HepG2 (cell line): ENCODE measurements around the gene DTNB. TPM values are rescaled to one million over a fixed set of nuclear protein-coding genes. Genes with fewer than 3 reads are reported as not detected.

Source experiments
- JARID2 ChIP-seq: sonication (generic); formaldehyde crosslinking; IDR thresholded peaks from 2 replicates; pipeline ENCODE4 v1.8.1; 2023; ENCODE audit warnings: missing genetic modification reagents, inconsistent platforms; ENCODE audit not compliant: insufficient replicate concordance
- RFX5 ChIP-seq: IDR thresholded peaks from 2 replicates; pipeline ENCODE4 v1.6.1; 2011; ENCODE audit warnings: low read depth, low read length, improper control_type of control experiment
- ZNF317 ChIP-seq: sonication (generic); formaldehyde crosslinking; IDR thresholded peaks from 2 replicates; pipeline ENCODE4 v1.5.0; 2020; ENCODE audit warnings: mild to moderate bottlenecking, missing genetic modification reagents
- polyA plus RNA-seq, 8 experiments: library from polyadenylated mRNA; depleted of rRNA in 3 of 8; stranded (reverse) in 7 of 8; unstranded in 1 of 8; fragments of >200 nt; fragmentation: Illumina TruSeq in 4 of 8; extraction: Trizol in 4 of 8; gene quantifications; 2 replicates each; pipeline versions ENCODE4 v1.2.1 to v1.2.3, GENCODE V29; 2011 to 2016; ENCODE audit warnings: low read depth in 4 of 8, missing spikeins in 1 of 8, mixed read lengths in 1 of 8; ENCODE audit not compliant: insufficient read depth in 1 of 8
- total RNA-seq, 5 experiments: library from RNA; depleted of rRNA; stranded (reverse); fragments of >200 nt; fragmentation: Illumina TruSeq; extraction: Trizol; gene quantifications; 2 replicates each; pipeline ENCODE4 v1.2.3, GENCODE V29; 2016; ENCODE audit warnings: low read depth in 1 of 5
- TF ChIP-seq, protein P1 (sequence below): sonication (generic); formaldehyde crosslinking; conservative IDR thresholded peaks from 2 replicates; pipeline ENCODE4 v1.4.0; 2020; ENCODE audit warnings: mild to moderate bottlenecking, missing genetic modification reagents, moderate library complexity
- TF ChIP-seq, protein P2 (sequence below): sonication (generic); formaldehyde crosslinking; IDR thresholded peaks from 2 replicates; pipeline ENCODE4 v1.5.0; 2020; ENCODE audit warnings: mild to moderate bottlenecking, missing genetic modification reagents, borderline replicate concordance

The DTNB gene
- total and polyA plus RNA-seq, 2 of the 13 experiments (the other 11 are each of a cell fraction or from before 2014, with no cell fraction given): 14.4 to 23.9 TPM

DNA sequence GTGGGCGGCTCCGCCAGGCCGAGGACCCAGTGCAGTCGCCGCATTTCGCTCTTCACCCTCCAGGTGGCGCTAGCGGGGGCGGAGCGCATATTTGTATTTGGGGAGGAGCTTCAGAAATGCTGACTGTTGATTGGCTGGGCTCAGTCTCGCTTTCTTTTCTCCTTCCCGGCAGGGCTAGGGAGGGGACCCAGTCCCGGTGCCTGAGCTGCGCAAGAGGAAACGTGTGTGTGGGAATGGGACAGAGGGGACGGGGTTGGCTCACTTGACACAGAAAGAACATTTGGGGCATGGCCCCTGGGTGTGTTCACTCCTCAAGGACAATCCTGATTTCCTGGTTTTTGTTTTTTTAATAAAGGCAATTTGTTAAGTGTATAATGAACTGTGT lies 311.3 kb downstream of the DTNB start (continued):
- peak; percentile 65 for TF ChIP-seq JARID2 (CRISPR knock-in tag)
- TF ChIP-seq, protein P1, sequence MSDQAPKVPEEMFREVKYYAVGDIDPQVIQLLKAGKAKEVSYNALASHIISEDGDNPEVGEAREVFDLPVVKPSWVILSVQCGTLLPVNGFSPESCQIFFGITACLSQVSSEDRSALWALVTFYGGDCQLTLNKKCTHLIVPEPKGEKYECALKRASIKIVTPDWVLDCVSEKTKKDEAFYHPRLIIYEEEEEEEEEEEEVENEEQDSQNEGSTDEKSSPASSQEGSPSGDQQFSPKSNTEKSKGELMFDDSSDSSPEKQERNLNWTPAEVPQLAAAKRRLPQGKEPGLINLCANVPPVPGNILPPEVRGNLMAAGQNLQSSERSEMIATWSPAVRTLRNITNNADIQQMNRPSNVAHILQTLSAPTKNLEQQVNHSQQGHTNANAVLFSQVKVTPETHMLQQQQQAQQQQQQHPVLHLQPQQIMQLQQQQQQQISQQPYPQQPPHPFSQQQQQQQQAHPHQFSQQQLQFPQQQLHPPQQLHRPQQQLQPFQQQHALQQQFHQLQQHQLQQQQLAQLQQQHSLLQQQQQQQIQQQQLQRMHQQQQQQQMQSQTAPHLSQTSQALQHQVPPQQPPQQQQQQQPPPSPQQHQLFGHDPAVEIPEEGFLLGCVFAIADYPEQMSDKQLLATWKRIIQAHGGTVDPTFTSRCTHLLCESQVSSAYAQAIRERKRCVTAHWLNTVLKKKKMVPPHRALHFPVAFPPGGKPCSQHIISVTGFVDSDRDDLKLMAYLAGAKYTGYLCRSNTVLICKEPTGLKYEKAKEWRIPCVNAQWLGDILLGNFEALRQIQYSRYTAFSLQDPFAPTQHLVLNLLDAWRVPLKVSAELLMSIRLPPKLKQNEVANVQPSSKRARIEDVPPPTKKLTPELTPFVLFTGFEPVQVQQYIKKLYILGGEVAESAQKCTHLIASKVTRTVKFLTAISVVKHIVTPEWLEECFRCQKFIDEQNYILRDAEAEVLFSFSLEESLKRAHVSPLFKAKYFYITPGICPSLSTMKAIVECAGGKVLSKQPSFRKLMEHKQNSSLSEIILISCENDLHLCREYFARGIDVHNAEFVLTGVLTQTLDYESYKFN (CRISPR knock-in tag): peak; percentile 52; the same call in 1 of the 2 replicates
- TF ChIP-seq RFX5: peak; percentile 65; the same call in 1 of the 2 replicates
- TF ChIP-seq, protein P2, sequence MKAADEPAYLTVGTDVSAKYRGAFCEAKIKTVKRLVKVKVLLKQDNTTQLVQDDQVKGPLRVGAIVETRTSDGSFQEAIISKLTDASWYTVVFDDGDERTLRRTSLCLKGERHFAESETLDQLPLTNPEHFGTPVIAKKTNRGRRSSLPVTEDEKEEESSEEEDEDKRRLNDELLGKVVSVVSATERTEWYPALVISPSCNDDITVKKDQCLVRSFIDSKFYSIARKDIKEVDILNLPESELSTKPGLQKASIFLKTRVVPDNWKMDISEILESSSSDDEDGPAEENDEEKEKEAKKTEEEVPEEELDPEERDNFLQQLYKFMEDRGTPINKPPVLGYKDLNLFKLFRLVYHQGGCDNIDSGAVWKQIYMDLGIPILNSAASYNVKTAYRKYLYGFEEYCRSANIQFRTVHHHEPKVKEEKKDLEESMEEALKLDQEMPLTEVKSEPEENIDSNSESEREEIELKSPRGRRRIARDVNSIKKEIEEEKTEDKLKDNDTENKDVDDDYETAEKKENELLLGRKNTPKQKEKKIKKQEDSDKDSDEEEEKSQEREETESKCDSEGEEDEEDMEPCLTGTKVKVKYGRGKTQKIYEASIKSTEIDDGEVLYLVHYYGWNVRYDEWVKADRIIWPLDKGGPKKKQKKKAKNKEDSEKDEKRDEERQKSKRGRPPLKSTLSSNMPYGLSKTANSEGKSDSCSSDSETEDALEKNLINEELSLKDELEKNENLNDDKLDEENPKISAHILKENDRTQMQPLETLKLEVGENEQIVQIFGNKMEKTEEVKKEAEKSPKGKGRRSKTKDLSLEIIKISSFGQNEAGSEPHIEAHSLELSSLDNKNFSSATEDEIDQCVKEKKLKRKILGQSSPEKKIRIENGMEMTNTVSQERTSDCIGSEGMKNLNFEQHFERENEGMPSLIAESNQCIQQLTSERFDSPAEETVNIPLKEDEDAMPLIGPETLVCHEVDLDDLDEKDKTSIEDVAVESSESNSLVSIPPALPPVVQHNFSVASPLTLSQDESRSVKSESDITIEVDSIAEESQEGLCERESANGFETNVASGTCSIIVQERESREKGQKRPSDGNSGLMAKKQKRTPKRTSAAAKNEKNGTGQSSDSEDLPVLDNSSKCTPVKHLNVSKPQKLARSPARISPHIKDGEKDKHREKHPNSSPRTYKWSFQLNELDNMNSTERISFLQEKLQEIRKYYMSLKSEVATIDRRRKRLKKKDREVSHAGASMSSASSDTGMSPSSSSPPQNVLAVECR: peak; percentile 63; the same call in 1 of the 2 replicates
- peak; percentile 52; the same call in 1 of the 2 replicates for TF ChIP-seq ZNF317 (CRISPR knock-in tag)
